Panc1 (cell line): Measurements from ENCODE around the gene ABCF2. TPM values are rescaled to one million over a fixed set of nuclear protein-coding genes. Genes with fewer than 3 reads are reported as not detected.

Experiments used
- ATAC-seq: fragments of 200-7000 bp; cut with Tn5 transposase; 2 replicates; pipeline ENCODE4 v1.9.1; 2020; ENCODE audit warnings: mild to moderate bottlenecking, moderate library complexity
- BruUV-seq: library from RNA; stranded (reverse); fragments of 400-500 nt; replicated peaks from 2 replicates; lab custom pipeline; 2021; lab: Mats Ljungman, UMichigan
- CTCF ChIA-PET: fragments of 300-600 bp; sonication (Branson Sonifier 250); formaldehyde crosslinking; loops from one replicate; lab custom pipeline; 2022; ENCODE audit warnings: antibody characterized with exemption; lab: Charles Lee
- POLR2A ChIA-PET: fragments of 300-600 bp; sonication (Branson Sonifier 250); formaldehyde crosslinking; loops from one replicate; lab custom pipeline; 2022; ENCODE audit warnings: antibody characterized with exemption; lab: Charles Lee
- DNase-seq: peaks from one replicate; pipeline ENCODE4 v3.0.0-alpha.2; 2010; ENCODE audit warnings: low read depth, low spot score
- H3K27ac ChIP-seq: 2 replicates; pipeline ENCODE4 v1.5.1; 2011; ENCODE audit warnings: mild to moderate bottlenecking, low read length, inconsistent platforms
- H3K27me3 ChIP-seq: fragments of 200-500 bp; sonication (Bioruptor generic); 2 replicates; pipeline ENCODE4 v1.6.0; 2014; ENCODE audit warnings: low read length, inconsistent platforms; ENCODE audit not compliant: control insufficient read depth, insufficient read depth
- H3K36me3 ChIP-seq: fragments of 200-500 bp; sonication (Bioruptor generic); 2 replicates; pipeline ENCODE4 v1.5.1; 2014; ENCODE audit warnings: inconsistent platforms, mild to moderate bottlenecking, low read length, moderate library complexity; ENCODE audit not compliant: control insufficient read depth, insufficient read depth
- H3K4me1 ChIP-seq: 2 replicates; pipeline ENCODE4 v1.5.1; 2011; ENCODE audit warnings: inconsistent platforms, mild to moderate bottlenecking, low read length, moderate library complexity; ENCODE audit not compliant: control insufficient read depth, insufficient read depth
- H3K4me3 ChIP-seq, 2 experiments: 2 replicates each; pipeline ENCODE4 v1.5.1; 2011 to 2012; ENCODE audit warnings: low read depth in 2 of 2, low read length in 2 of 2, mild to moderate bottlenecking in 2 of 2, inconsistent platforms in 1 of 2, moderate library complexity in 1 of 2
- H3K9me3 ChIP-seq: fragments of 200-500 bp; sonication (Bioruptor generic); 2 replicates; pipeline ENCODE4 v1.5.1; 2014; ENCODE audit warnings: low read depth, mild to moderate bottlenecking, inconsistent platforms, low read length, moderate library complexity; ENCODE audit not compliant: control insufficient read depth, insufficient read depth
- CTCF ChIP-seq: fragments of 450-650 bp; IDR thresholded peaks from 2 replicates; pipeline ENCODE4 v1.5.1; 2017; ENCODE audit warnings: mild to moderate bottlenecking
- POLR2AphosphoS5 ChIP-seq: IDR thresholded peaks from 2 replicates; pipeline ENCODE4 v1.6.1; 2012; ENCODE audit warnings: mild to moderate bottlenecking, low read depth, low read length, moderate library complexity
- REST ChIP-seq, 2 experiments: IDR thresholded peaks; 2 replicates each; pipeline ENCODE4 v1.6.1; 2011 to 2012; ENCODE audit warnings: low read depth in 2 of 2, control low read depth in 1 of 2, low read length in 1 of 2, mild to moderate bottlenecking in 1 of 2, moderate library complexity in 1 of 2; ENCODE audit not compliant: insufficient read depth in 1 of 2
- SIN3A ChIP-seq: IDR thresholded peaks from 2 replicates; pipeline ENCODE4 v1.6.1; 2012; ENCODE audit warnings: low read depth, mild to moderate bottlenecking, low read length, moderate library complexity, borderline replicate concordance; ENCODE audit not compliant: insufficient read depth
- TCF7L2 ChIP-seq: IDR thresholded peaks from 2 replicates; pipeline ENCODE4 v1.6.1; 2011; ENCODE audit warnings: mild to moderate bottlenecking, low read depth, low read length, inconsistent platforms
- in situ Hi-C: cut with HindIII; loops from 2 replicates; pipeline ENCODE4 v1.10.0; 2016; ENCODE audit warnings: low sequenced_read_pairs, low pct_unique_long_range_greater_than_20kb
- intact Hi-C: fragments of 100-400 bp; cut with micrococcal nuclease; formaldehyde crosslinking; loops from one replicate; pipeline ENCODE4 v1.10.0; 2022; ENCODE audit not compliant: unreplicated experiment
- total RNA-seq: library from RNA; stranded (reverse); gene quantifications from one replicate; pipeline ENCODE4 v1.2.1, GENCODE V29; 2021; ENCODE audit not compliant: unreplicated experiment

ABCF2 gene
- total RNA-seq, 1 experiment from 2014 or later = 64.4 TPM

- intact Hi-C loops = no loop called here
- no peaks in the 10 kb centered on the region for H3K9me3 ChIP-seq
- no peaks in the 10 kb centered on the region for H3K36me3 ChIP-seq
- ATAC-seq = no peak; the same call in 1 of the 2 replicates
- BruUV-seq = no TSS peak
- H3K27ac ChIP-seq = no peak overlapping the region
- ChIA-PET CTCF (interaction anchor here (1.7 kb wide), 1 partner anchor 9 kb away, joined by 4 read pairs; no protein-coding TSS in a partner anchor), POLR2A (no interaction called here)
- H3K4me3 ChIP-seq = peak overlapping the region; percentile 19 to 37; a peak in 3 of 4 replicates
- TF ChIP-seq POLR2AphosphoS5 (no peak), CTCF (no peak), REST (IDR thresholded peaks at IDR 0.05; ENCODE audit: insufficient read depth in 1 of 2, low read depth in 2 of 2, low read length in 1 of 2) (no peak), TCF7L2 (no peak), SIN3A (no peak)
- H3K27me3 ChIP-seq = peaks cover 37% of the 10 kb centered on the region
- 0 out of 2 replicates have a peak, but pooled peaks cover 4% of the 10 kb centered on the region for H3K4me1 ChIP-seq
- in situ Hi-C loops = loop anchor here (5.0 kb wide), 1 partner anchor 41 kb away; no protein-coding TSS in a partner anchor
- DNase-seq = no peak
Observed at GRCh38 chr7:151166629-151167196, 60.3 kb downstream of the ABCF2 start.

Other genes starting within 250 kb of the ABCF2 start
- 1.8 TPM for gene KCNH2, start 248.9 kb downstream of the ABCF2 start, total RNA-seq
- 3.1 TPM for gene NOS3, start 236.2 kb downstream of the ABCF2 start, total RNA-seq
- gene ATG9B, start 202.7 kb downstream of the ABCF2 start, total RNA-seq = 0.98 TPM
- gene ABCB8, start 198.8 kb downstream of the ABCF2 start, total RNA-seq = 49.8 TPM
- gene ASIC3, start 178.7 kb downstream of the ABCF2 start, total RNA-seq = 1.3 TPM
- gene CDK5, start 169.3 kb downstream of the ABCF2 start, total RNA-seq = 25.6 TPM
- 580 TPM for gene SLC4A2, start 167.6 kb downstream of the ABCF2 start, total RNA-seq
- gene FASTK, start 146.4 kb downstream of the ABCF2 start, total RNA-seq = 95.0 TPM
- gene TMUB1, start 143.7 kb downstream of the ABCF2 start, total RNA-seq = 112 TPM
- 103 TPM for gene AGAP3, start 140.7 kb downstream of the ABCF2 start, total RNA-seq
- not detected for gene GBX1, start 59.5 kb downstream of the ABCF2 start, total RNA-seq
- not detected for gene ASB10, start 40.0 kb downstream of the ABCF2 start, total RNA-seq
- gene H2BK1, start 16.7 kb downstream of the ABCF2 start, total RNA-seq = not detected
- 44.9 TPM for gene CHPF2, start 5.3 kb upstream of the ABCF2 start, total RNA-seq
- 27.8 TPM for gene SMARCD3, start 21.5 kb upstream of the ABCF2 start, total RNA-seq
- 50.5 TPM for gene NUB1, start 114.6 kb upstream of the ABCF2 start, total RNA-seq
- 0.72 TPM for gene WDR86, start 182.8 kb upstream of the ABCF2 start, total RNA-seq
- 0.74 TPM for gene CRYGN, start 212.9 kb upstream of the ABCF2 start, total RNA-seq